Gastroesophageal sphincter (tissue), 4 donors: ENCODE data around the gene LMOD3. TPM values are rescaled to one million over a fixed set of nuclear protein-coding genes. Genes with fewer than 3 reads are reported as not detected.

Source experiments
- ATAC-seq: fragments of 150-250 bp; one replicate; pipeline ENCODE4 v1.9.1; 2016; ENCODE audit warnings: mild to moderate bottlenecking, moderate library complexity
- H3K27ac ChIP-seq, 4 donors: fragments of 200-600 bp; sonication (generic) in 3 of 4; 1 replicate in 3 of 4; 2 replicates in 1 of 4; pipeline ENCODE4 v1.5.1; 2016 to 2019
- H3K27me3 ChIP-seq: fragments of 200-600 bp; sonication (generic); one replicate; pipeline ENCODE4 v1.5.1; 2019
- H3K36me3 ChIP-seq, 2 donors: fragments of 200-600 bp; sonication (generic); one replicate each; pipeline ENCODE4 v1.5.1; 2019; ENCODE audit warnings: control low read depth in 1 of 2
- H3K4me1 ChIP-seq, 3 donors: fragments of 200-600 bp; sonication (generic); 1 replicate in 2 of 3; 2 replicates in 1 of 3; pipeline ENCODE4 v1.5.1; 2016 to 2019; ENCODE audit warnings: control low read depth in 2 of 3
- H3K4me3 ChIP-seq, 2 donors: fragments of 200-600 bp; sonication (generic); one replicate each; pipeline ENCODE4 v1.5.1; 2019; ENCODE audit warnings: mild to moderate bottlenecking in 1 of 2, moderate library complexity in 1 of 2
- H3K9me3 ChIP-seq, 3 donors: fragments of 200-600 bp; sonication (generic); one replicate each; pipeline ENCODE4 v1.5.1; 2017 to 2019; ENCODE audit warnings: control low read depth in 2 of 3
- CTCF ChIP-seq, 4 experiments: fragments of 200-600 bp in 2 of 4; fragments of 450-650 bp in 2 of 4; sonication (generic) in 1 of 4; IDR thresholded peaks; one replicate each; pipeline ENCODE4 v1.5.1; 2017 to 2019; ENCODE audit warnings: antibody characterized with exemption in 4 of 4, mild to moderate bottlenecking in 2 of 4, moderate library complexity in 2 of 4
- EP300 ChIP-seq: sonication (generic); formaldehyde crosslinking; IDR thresholded peaks from one replicate; pipeline ENCODE4 v1.6.1; 2017; ENCODE audit warnings: antibody characterized with exemption, mild to moderate bottlenecking
- POLR2A ChIP-seq, 2 donors: fragments of 450-650 bp; IDR thresholded peaks; one replicate each; pipeline ENCODE4 v1.6.1; 2017; ENCODE audit warnings: antibody characterized with exemption in 2 of 2, mild to moderate bottlenecking in 2 of 2, moderate library complexity in 1 of 2
- POLR2AphosphoS5 ChIP-seq: sonication (generic); formaldehyde crosslinking; IDR thresholded peaks from one replicate; pipeline ENCODE4 v1.6.1; 2017; ENCODE audit warnings: antibody characterized with exemption
- WGBS, 2 donors: methylation state at CpG; one replicate each; pipeline ENCODE4 v1.1.5; 2018; ENCODE audit warnings: low coverage in 1 of 2; 5-methylcytosine and 5-hydroxymethylcytosine counted together
- total RNA-seq, 4 donors: library from RNA; depleted of rRNA; stranded (reverse); fragments of >200 nt; gene quantifications; one replicate each; pipeline ENCODE4 v1.1.0, GENCODE V29; 2016

Gene LMOD3
- total RNA-seq, 4 donors from 2014 or later: 0.99 to 4.0 (median 2.6) TPM

- Histone ChIP-seq H3K27ac (no peak overlapping the region), H3K9me3 (no peaks in the 10 kb centered on the region), H3K4me3 (no peak overlapping the region), H3K4me1 (peaks cover 0 to 5% (median 0%) of the 10 kb centered on the region in 3 donors), H3K36me3 (no peaks in the 10 kb centered on the region), H3K27me3 (no peaks in the 10 kb centered on the region)
- WGBS, 2 donors: 72 to 78% methylated on average over 4 of the region's 4 CpGs
- no peak for ATAC-seq
- no peak for TF ChIP-seq POLR2A (IDR thresholded peaks at IDR 0.05)
- no peak for TF ChIP-seq EP300
- TF ChIP-seq CTCF (IDR thresholded peaks at IDR 0.05): no peak
- TF ChIP-seq POLR2AphosphoS5: no peak
Observed at GRCh38 chr3:69116162-69116561, 6.2 kb downstream of the LMOD3 start.

GRCh38 chr3:69115731-69116130, 6.7 kb downstream of the LMOD3 start:
- Histone ChIP-seq H3K9me3 (no peaks in the 10 kb centered on the region), H3K4me3 (no peak overlapping the region), H3K36me3 (no peaks in the 10 kb centered on the region), H3K27ac (no peak overlapping the region), H3K27me3 (no peaks in the 10 kb centered on the region), H3K4me1 (peaks cover 0 to 4% (median 0%) of the 10 kb centered on the region in 3 donors)
- TF ChIP-seq CTCF (IDR thresholded peaks at IDR 0.05) (no peak), POLR2A (IDR thresholded peaks at IDR 0.05) (no peak), POLR2AphosphoS5 (no peak), EP300 (no peak)
- WGBS, 2 donors: 44 to 67% methylated on average over 1 to 2 of the region's 2 CpGs
- ATAC-seq: no peak

GRCh38 chr3:69113536-69113935, 8.9 kb downstream of the LMOD3 start:
- Histone ChIP-seq H3K27ac (no peak overlapping the region), H3K9me3 (no peaks in the 10 kb centered on the region)
- ATAC-seq: no peak

GRCh38 chr3:69110941-69111546, 11.4 kb downstream of the LMOD3 start:
- no peak for TF ChIP-seq POLR2A (IDR thresholded peaks at IDR 0.05)
- TF ChIP-seq POLR2AphosphoS5: no peak
- TF ChIP-seq EP300: no peak
- no peak for TF ChIP-seq CTCF (IDR thresholded peaks at IDR 0.05)
- no peak for ATAC-seq
- Histone ChIP-seq H3K9me3 (no peaks in the 10 kb centered on the region), H3K27me3 (no peaks in the 10 kb centered on the region), H3K27ac (no peak overlapping the region), H3K36me3 (no peaks in the 10 kb centered on the region), H3K4me1 (peaks cover under 1 to 9% (median 4%) of the 10 kb centered on the region in 3 donors), H3K4me3 (no peak overlapping the region)
- WGBS, 2 donors: 50% methylated on average over 1 of the region's 1 CpG; no CpG with 5 or more reads in 1 of the 2 donors

More at GRCh38 chr3:69113536-69113935, 8.9 kb downstream of the LMOD3 start:
- Histone ChIP-seq H3K36me3 (no peaks in the 10 kb centered on the region), H3K4me1 (peaks cover 0 to 4% (median 0%) of the 10 kb centered on the region in 3 donors), H3K27me3 (no peaks in the 10 kb centered on the region), H3K4me3 (no peak overlapping the region)
- 62 to 69% methylated on average over 3 of the region's 3 CpGs for WGBS, 2 donors
- TF ChIP-seq POLR2A (IDR thresholded peaks at IDR 0.05): no peak
- no peak for TF ChIP-seq POLR2AphosphoS5
- no peak for TF ChIP-seq EP300
- TF ChIP-seq CTCF (IDR thresholded peaks at IDR 0.05): no peak

GRCh38 chr3:69108811-69109210, 13.6 kb downstream of the LMOD3 start:
- no peak for ATAC-seq
- 53 to 88% methylated on average over 5 of the region's 5 CpGs for WGBS, 2 donors
- no peak overlapping the region for H3K4me3 ChIP-seq
- no peaks in the 10 kb centered on the region for H3K27me3 ChIP-seq
- H3K27ac ChIP-seq: no peak overlapping the region
- H3K36me3 ChIP-seq: peaks cover 0 to 14% of the 10 kb centered on the region in 2 donors
- no peaks in the 10 kb centered on the region for H3K9me3 ChIP-seq
- peaks cover 7 to 29% (median 8%) of the 10 kb centered on the region in 3 donors for H3K4me1 ChIP-seq
- TF ChIP-seq POLR2A (IDR thresholded peaks at IDR 0.05): no peak
- no peak for TF ChIP-seq CTCF (IDR thresholded peaks at IDR 0.05)
- TF ChIP-seq EP300: no peak
- no peak for TF ChIP-seq POLR2AphosphoS5
